HG03442 (cell line): ENCODE data around the gene SON.

ENCODE experiments used
- ATAC-seq: cut with Tn5 transposase; IDR thresholded peaks from one replicate; pipeline ENCODE4 v1.9.1; 2021; ENCODE audit warnings: mild to moderate bottlenecking, moderate library complexity; ENCODE audit not compliant: unreplicated experiment

Gene SON

GRCh38 chr21:33541756-33542639 is 840 bp upstream of the SON start, which contains the start of gene GART:
TSS of gene GART (minus strand) at chr21:33542117. CDS start at chr21:33539315, 2,802 bp downstream.
- ATAC-seq: peak; percentile 51

GRCh38 chr21:33543505-33544129 is 779 bp downstream of the SON start:
- no peak for ATAC-seq

- ATAC-seq: no peak
These were observed 1.8 kb downstream of the SON start for GRCh38 chr21:33544451-33545195.

GRCh38 chr21:33546086-33546485 is 3.2 kb downstream of the SON start:
- ATAC-seq: no peak

GRCh38 chr21:33549848-33550771 is 7.3 kb downstream of the SON start:
- no peak for ATAC-seq

GRCh38 chr21:33550772-33551660 is 8.2 kb downstream of the SON start:
- ATAC-seq: no peak

- ATAC-seq: no peak
These were observed 8.8 kb downstream of the SON start for GRCh38 chr21:33551664-33552063.

GRCh38 chr21:33552093-33552998 is 9.5 kb downstream of the SON start:
- no peak for ATAC-seq

- no peak for ATAC-seq
These were observed 10.3 kb downstream of the SON start for GRCh38 chr21:33552999-33553598.

- no peak for ATAC-seq
These were observed 11.6 kb downstream of the SON start for GRCh38 chr21:33554236-33554981.

GRCh38 chr21:33554982-33555344 is 12.1 kb downstream of the SON start:
- no peak for ATAC-seq

- ATAC-seq: no peak
These were observed 14.6 kb downstream of the SON start for GRCh38 chr21:33557447-33557846.

GRCh38 chr21:33558777-33559421 is 16.1 kb downstream of the SON start:
- ATAC-seq: no peak

- ATAC-seq: no peak
These were observed 17.0 kb downstream of the SON start for GRCh38 chr21:33559813-33560212.

- ATAC-seq: no peak
These were observed 18.1 kb downstream of the SON start for GRCh38 chr21:33560965-33561364.

- no peak for ATAC-seq
These were observed 18.5 kb downstream of the SON start for GRCh38 chr21:33561373-33561772.

- no peak for ATAC-seq
These were observed 19.6 kb downstream of the SON start for GRCh38 chr21:33562389-33562788.
